Chondrocyte (in vitro differentiated cells): Measurements from ENCODE around the gene LTK. TPM values are rescaled to one million over a fixed set of nuclear protein-coding genes. Genes with fewer than 3 reads are reported as not detected.

Experiments used
- DNase-seq: peaks from one replicate; pipeline ENCODE4 v3.0.0; 2021; ENCODE audit warnings: mixed read lengths, low spot score
- H3K27ac Mint-ChIP-seq: one replicate; pipeline ENCODE4 v1.8.0; 2021; ENCODE audit warnings: mild to moderate bottlenecking, moderate library complexity, mixed read lengths; ENCODE audit not compliant: unreplicated experiment
- H3K27me3 Mint-ChIP-seq: 2 replicates; pipeline ENCODE4 v1.8.0; 2021; ENCODE audit warnings: low read depth, mixed read lengths
- H3K36me3 Mint-ChIP-seq: 2 replicates; pipeline ENCODE4 v1.8.0; 2021; ENCODE audit warnings: low read depth, mixed read lengths
- H3K4me1 Mint-ChIP-seq: 2 replicates; pipeline ENCODE4 v1.8.0; 2021; ENCODE audit warnings: low read depth, mild to moderate bottlenecking, mixed read lengths
- H3K4me3 Mint-ChIP-seq: one replicate; pipeline ENCODE4 v1.8.0; 2021; ENCODE audit warnings: mild to moderate bottlenecking, moderate library complexity, mixed read lengths; ENCODE audit not compliant: unreplicated experiment
- H3K9me3 Mint-ChIP-seq: 2 replicates; pipeline ENCODE4 v1.8.0; 2021; ENCODE audit warnings: low read depth, mixed read lengths
- total RNA-seq: library from RNA; stranded (reverse); gene quantifications from 3 replicates; pipeline ENCODE4 v1.2.1, GENCODE V29; 2021
- TF ChIP-seq, protein P1 (sequence below): fragments of 200-600 bp; sonication (generic); IDR thresholded peaks from 2 replicates; pipeline ENCODE4 v1.5.0; 2021; ENCODE audit warnings: antibody characterized with exemption, mild to moderate bottlenecking, moderate library complexity

LTK gene
- total RNA-seq, 1 donor from 2014 or later: 1.0 TPM

GRCh38 chr15:41502795-41503668 is 10.6 kb downstream of the LTK start:
- H3K27me3 Mint-ChIP-seq: peaks cover 50% of the 10 kb centered on the region
- H3K4me1 Mint-ChIP-seq: peaks cover 16% of the 10 kb centered on the region
- H3K4me3 Mint-ChIP-seq: peak overlapping the region; percentile 57
- no peak overlapping the region for H3K27ac Mint-ChIP-seq
- TF ChIP-seq, protein P1, sequence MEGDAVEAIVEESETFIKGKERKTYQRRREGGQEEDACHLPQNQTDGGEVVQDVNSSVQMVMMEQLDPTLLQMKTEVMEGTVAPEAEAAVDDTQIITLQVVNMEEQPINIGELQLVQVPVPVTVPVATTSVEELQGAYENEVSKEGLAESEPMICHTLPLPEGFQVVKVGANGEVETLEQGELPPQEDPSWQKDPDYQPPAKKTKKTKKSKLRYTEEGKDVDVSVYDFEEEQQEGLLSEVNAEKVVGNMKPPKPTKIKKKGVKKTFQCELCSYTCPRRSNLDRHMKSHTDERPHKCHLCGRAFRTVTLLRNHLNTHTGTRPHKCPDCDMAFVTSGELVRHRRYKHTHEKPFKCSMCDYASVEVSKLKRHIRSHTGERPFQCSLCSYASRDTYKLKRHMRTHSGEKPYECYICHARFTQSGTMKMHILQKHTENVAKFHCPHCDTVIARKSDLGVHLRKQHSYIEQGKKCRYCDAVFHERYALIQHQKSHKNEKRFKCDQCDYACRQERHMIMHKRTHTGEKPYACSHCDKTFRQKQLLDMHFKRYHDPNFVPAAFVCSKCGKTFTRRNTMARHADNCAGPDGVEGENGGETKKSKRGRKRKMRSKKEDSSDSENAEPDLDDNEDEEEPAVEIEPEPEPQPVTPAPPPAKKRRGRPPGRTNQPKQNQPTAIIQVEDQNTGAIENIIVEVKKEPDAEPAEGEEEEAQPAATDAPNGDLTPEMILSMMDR: no peak
- DNase-seq: no peak
- no peaks in the 10 kb centered on the region for H3K9me3 Mint-ChIP-seq
- no peaks in the 10 kb centered on the region for H3K36me3 Mint-ChIP-seq

- peaks cover 1% of the 10 kb centered on the region for H3K36me3 Mint-ChIP-seq
- H3K27ac Mint-ChIP-seq: no peak overlapping the region
- H3K27me3 Mint-ChIP-seq: peaks cover 56% of the 10 kb centered on the region
- no peaks in the 10 kb centered on the region for H3K9me3 Mint-ChIP-seq
- no peak for DNase-seq
- TF ChIP-seq, protein P1: no peak
- H3K4me3 Mint-ChIP-seq: peak overlapping the region; percentile 57
- H3K4me1 Mint-ChIP-seq: peaks cover 16% of the 10 kb centered on the region
These were observed 11.5 kb downstream of the LTK start for GRCh38 chr15:41501931-41502794.

DNA sequence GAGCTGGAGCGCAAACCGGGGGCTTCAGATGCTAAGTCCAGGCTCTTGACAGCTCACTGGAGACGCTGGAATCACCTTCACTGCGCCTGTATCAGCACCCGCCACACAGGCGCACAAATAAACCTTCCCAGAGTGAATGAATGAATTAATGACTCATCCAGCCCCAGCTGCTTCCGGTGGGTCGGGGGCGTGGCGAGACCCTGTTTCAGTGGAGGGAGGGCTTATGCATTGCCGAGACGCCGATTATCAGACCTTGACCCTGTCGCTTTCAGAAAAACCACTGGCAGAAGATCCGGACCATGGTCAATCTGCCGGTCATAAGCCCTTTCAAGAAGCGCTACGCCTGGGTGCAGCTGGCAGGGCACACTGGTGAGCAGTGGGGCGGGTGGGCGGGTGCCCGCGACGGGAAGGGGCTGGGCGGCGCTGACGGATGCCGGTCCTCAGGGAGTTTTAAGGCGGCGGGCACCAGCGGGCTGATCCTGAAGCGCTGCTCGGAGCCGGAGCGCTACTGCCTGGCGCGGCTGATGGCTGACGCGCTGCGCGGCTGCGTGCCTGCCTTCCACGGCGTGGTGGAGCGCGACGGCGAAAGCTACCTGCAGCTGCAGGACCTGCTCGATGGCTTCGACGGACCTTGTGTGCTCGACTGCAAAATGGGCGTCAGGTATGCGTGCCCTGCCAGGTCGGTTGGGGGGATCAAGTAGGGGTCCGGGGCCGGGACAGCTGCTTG is 12.3 kb downstream of the LTK start:
- H3K36me3 Mint-ChIP-seq: peaks cover 1% of the 10 kb centered on the region
- H3K4me1 Mint-ChIP-seq: peaks cover 16% of the 10 kb centered on the region
- peaks cover 64% of the 10 kb centered on the region for H3K27me3 Mint-ChIP-seq
- H3K27ac Mint-ChIP-seq: no peak overlapping the region
- TF ChIP-seq, protein P1: no peak
- DNase-seq: no peak
- no peaks in the 10 kb centered on the region for H3K9me3 Mint-ChIP-seq
- peak overlapping the region; percentile 59 for H3K4me3 Mint-ChIP-seq

GRCh38 chr15:41499109-41499851 is 14.3 kb downstream of the LTK start:
- DNase-seq: no peak
- Mint-ChIP-seq H3K27me3 (peaks cover 58% of the 10 kb centered on the region), H3K9me3 (no peaks in the 10 kb centered on the region), H3K36me3 (peaks cover 1% of the 10 kb centered on the region), H3K27ac (no peak overlapping the region), H3K4me1 (peaks cover 20% of the 10 kb centered on the region), H3K4me3 (no peak overlapping the region)
- TF ChIP-seq, protein P1: no peak
